Neural progenitor cell (in vitro differentiated cells): ENCODE results near the gene SLC25A42. TPM values are rescaled to one million over a fixed set of nuclear protein-coding genes. Genes with fewer than 3 reads are reported as not detected.

Experiments used
- DNase-seq: peaks from one replicate; pipeline ENCODE4 v3.0.0-alpha.2; 2016; ENCODE audit warnings: low spot score
- H2AFZ ChIP-seq: fragments of 200-600 bp; sonication (generic); replicated peaks from 2 replicates; pipeline ENCODE4 v1.6.1; 2016; ENCODE audit warnings: antibody characterized with exemption
- H3F3A ChIP-seq: fragments of 200-600 bp; sonication (generic); 2 replicates; pipeline ENCODE4 v1.6.1; 2016; ENCODE audit warnings: antibody characterized with exemption, low read depth
- H3K27ac ChIP-seq: fragments of 200-600 bp; sonication (generic); 2 replicates; pipeline ENCODE4 v1.5.1; 2016; ENCODE audit warnings: mild to moderate bottlenecking
- H3K27me3 ChIP-seq: fragments of 200-600 bp; sonication (generic); 2 replicates; pipeline ENCODE4 v1.6.1; 2016; ENCODE audit warnings: mild to moderate bottlenecking, moderate library complexity
- H3K36me3 ChIP-seq: fragments of 200-600 bp; sonication (generic); 2 replicates; pipeline ENCODE4 v1.5.1; 2016
- H3K4me1 ChIP-seq: fragments of 200-600 bp; sonication (generic); 2 replicates; pipeline ENCODE4 v1.6.1; 2016; ENCODE audit warnings: mixed run types
- H3K4me2 ChIP-seq: fragments of 200-600 bp; sonication (generic); 2 replicates; pipeline ENCODE4 v1.6.1; 2016
- H3K4me3 ChIP-seq: fragments of 200-600 bp; sonication (generic); 2 replicates; pipeline ENCODE4 v1.5.1; 2016
- H3K79me2 ChIP-seq: fragments of 200-600 bp; sonication (generic); 2 replicates; pipeline ENCODE4 v1.6.1; 2016; ENCODE audit warnings: low read depth
- H3K9ac ChIP-seq: fragments of 200-600 bp; sonication (generic); 2 replicates; pipeline ENCODE4 v1.6.1; 2016
- H3K9me3 ChIP-seq: fragments of 200-600 bp; sonication (generic); 2 replicates; pipeline ENCODE4 v1.5.1; 2016; ENCODE audit warnings: low read depth
- H4K20me1 ChIP-seq: fragments of 200-600 bp; sonication (generic); 2 replicates; pipeline ENCODE4 v1.6.1; 2016; ENCODE audit warnings: low read depth
- H3K27ac Mint-ChIP-seq: 3 replicates; pipeline ENCODE4 v1.8.0; 2021; ENCODE audit warnings: mixed read lengths
- H3K27me3 Mint-ChIP-seq: 2 replicates; pipeline ENCODE4 v1.8.0; 2022; ENCODE audit warnings: low read depth, mild to moderate bottlenecking, inconsistent platforms, moderate library complexity, mixed read lengths; ENCODE audit not compliant: insufficient read depth
- H3K36me3 Mint-ChIP-seq: 3 replicates; pipeline ENCODE4 v1.8.0; 2021; ENCODE audit warnings: mixed read lengths
- H3K4me1 Mint-ChIP-seq: 3 replicates; pipeline ENCODE4 v1.8.0; 2021; ENCODE audit warnings: mixed read lengths
- H3K4me3 Mint-ChIP-seq: 3 replicates; pipeline ENCODE4 v1.8.0; 2021; ENCODE audit warnings: mild to moderate bottlenecking, moderate library complexity, mixed read lengths
- H3K9me3 Mint-ChIP-seq: 3 replicates; pipeline ENCODE4 v1.8.0; 2020; ENCODE audit warnings: mixed read lengths
- EZH2 ChIP-seq: fragments of 200-600 bp; sonication (generic); IDR thresholded peaks from 2 replicates; pipeline ENCODE4 v1.6.1; 2017; ENCODE audit warnings: antibody characterized with exemption, mild to moderate bottlenecking, moderate library complexity
- EZH2phosphoT487 ChIP-seq: fragments of 200-600 bp; sonication (generic); IDR thresholded peaks from 2 replicates; pipeline ENCODE4 v1.6.1; 2017; ENCODE audit warnings: antibody characterized with exemption
- total RNA-seq: library from RNA; depleted of rRNA; stranded (reverse); fragments of >200 nt; gene quantifications from 2 replicates; pipeline ENCODE4 v1.2.3, GENCODE V29; 2015; ENCODE audit warnings: low replicate concordance
- TF ChIP-seq, protein P1 (sequence below): fragments of 200-600 bp; sonication (generic); IDR thresholded peaks from 2 replicates; pipeline ENCODE4 v1.5.1; 2017; ENCODE audit warnings: antibody characterized with exemption, mild to moderate bottlenecking

Gene SLC25A42
- total RNA-seq, 1 donor from 2014 or later, result 4.0 TPM

DNA sequence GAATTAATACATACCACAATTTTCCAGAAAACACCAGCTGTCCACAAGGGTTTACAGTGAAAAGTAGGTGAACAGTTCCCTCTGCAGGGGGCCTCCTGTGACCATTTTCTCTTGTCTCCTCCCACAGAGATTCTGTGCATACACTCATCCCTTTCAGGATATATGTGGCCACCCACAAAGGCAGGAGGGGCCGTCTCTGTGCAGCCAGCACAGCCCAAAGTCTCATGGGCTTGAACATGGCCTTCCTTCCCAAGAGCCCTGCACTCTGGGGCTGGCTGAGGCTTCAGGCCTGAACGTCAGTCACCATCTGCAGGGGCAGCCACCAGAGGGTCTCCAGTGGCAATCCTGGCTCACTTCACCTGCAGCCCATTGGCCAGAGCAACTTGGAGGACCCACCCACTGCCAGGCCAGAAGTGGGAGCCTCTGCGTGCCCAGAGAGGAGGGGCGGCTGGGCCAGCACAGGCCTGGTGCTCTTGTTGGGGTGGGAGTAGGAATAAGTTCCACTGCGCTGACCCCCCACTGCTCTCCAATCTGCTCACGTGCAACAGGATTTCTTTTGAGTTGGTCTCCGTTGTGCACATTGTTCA lies 49.3 kb downstream of the SLC25A42 start:
- Histone ChIP-seq H4K20me1 (no peaks in the 10 kb centered on the region), H3K4me2 (no peak overlapping the region), H2AFZ (no peak overlapping the region), H3K4me3 (no peak overlapping the region), H3K9me3 (no peaks in the 10 kb centered on the region), H3K27me3 (peaks cover 12% of the 10 kb centered on the region), H3K9ac (no peak overlapping the region), H3F3A (peaks cover 13% of the 10 kb centered on the region), H3K79me2 (no peaks in the 10 kb centered on the region), H3K27ac (no peak overlapping the region), H3K36me3 (no peaks in the 10 kb centered on the region), H3K4me1 (peaks cover 8% of the 10 kb centered on the region)
- peaks cover 21% of the 10 kb centered on the region for H3K4me1 Mint-ChIP-seq
- no peak overlapping the region for H3K4me3 Mint-ChIP-seq
- peaks cover 9% of the 10 kb centered on the region for H3K27me3 Mint-ChIP-seq
- no peaks in the 10 kb centered on the region for H3K9me3 Mint-ChIP-seq
- peak; percentile 64 for DNase-seq
- H3K27ac Mint-ChIP-seq, result peak overlapping the region; percentile 90
- peaks cover 3% of the 10 kb centered on the region for H3K36me3 Mint-ChIP-seq
- no peak for TF ChIP-seq EZH2
- TF ChIP-seq, protein P1, sequence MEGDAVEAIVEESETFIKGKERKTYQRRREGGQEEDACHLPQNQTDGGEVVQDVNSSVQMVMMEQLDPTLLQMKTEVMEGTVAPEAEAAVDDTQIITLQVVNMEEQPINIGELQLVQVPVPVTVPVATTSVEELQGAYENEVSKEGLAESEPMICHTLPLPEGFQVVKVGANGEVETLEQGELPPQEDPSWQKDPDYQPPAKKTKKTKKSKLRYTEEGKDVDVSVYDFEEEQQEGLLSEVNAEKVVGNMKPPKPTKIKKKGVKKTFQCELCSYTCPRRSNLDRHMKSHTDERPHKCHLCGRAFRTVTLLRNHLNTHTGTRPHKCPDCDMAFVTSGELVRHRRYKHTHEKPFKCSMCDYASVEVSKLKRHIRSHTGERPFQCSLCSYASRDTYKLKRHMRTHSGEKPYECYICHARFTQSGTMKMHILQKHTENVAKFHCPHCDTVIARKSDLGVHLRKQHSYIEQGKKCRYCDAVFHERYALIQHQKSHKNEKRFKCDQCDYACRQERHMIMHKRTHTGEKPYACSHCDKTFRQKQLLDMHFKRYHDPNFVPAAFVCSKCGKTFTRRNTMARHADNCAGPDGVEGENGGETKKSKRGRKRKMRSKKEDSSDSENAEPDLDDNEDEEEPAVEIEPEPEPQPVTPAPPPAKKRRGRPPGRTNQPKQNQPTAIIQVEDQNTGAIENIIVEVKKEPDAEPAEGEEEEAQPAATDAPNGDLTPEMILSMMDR, result no peak
- no peak for TF ChIP-seq EZH2phosphoT487

DNA sequence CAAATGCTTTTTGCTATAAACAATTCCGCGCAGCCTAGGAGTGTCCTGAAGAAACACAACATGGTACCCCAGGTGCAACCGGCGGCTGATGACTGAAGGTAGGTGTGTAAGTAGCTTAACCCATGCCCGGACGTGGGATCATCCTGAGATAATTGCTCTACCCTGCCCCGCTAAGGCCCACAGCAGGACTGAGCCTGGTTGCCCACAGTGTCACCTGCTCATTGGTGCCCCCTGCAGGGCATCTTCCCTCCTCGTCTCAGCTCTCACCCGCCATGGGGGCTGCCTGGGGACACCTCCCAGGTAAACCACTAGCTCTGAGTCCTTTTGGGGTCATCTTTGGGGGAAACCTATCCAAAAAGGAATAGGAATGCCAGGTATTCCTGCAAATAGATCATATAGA lies 52.2 kb downstream of the SLC25A42 start:
- Histone ChIP-seq H3K9ac (no peak overlapping the region), H3K4me3 (no peak overlapping the region), H3K4me2 (no peak overlapping the region), H3K27ac (no peak overlapping the region), H3F3A (peaks cover 20% of the 10 kb centered on the region), H2AFZ (no peak overlapping the region), H3K4me1 (peaks cover 13% of the 10 kb centered on the region), H3K9me3 (no peaks in the 10 kb centered on the region), H3K79me2 (no peaks in the 10 kb centered on the region), H3K36me3 (no peaks in the 10 kb centered on the region), H3K27me3 (peaks cover 3% of the 10 kb centered on the region), H4K20me1 (no peaks in the 10 kb centered on the region)
- peak; percentile 72 for DNase-seq
- no peaks in the 10 kb centered on the region for H3K9me3 Mint-ChIP-seq
- TF ChIP-seq EZH2, result no peak
- TF ChIP-seq, protein P1, result peak; percentile 63
- no peak overlapping the region for H3K4me3 Mint-ChIP-seq
- H3K36me3 Mint-ChIP-seq, result peaks cover 6% of the 10 kb centered on the region
- peaks cover 10% of the 10 kb centered on the region for H3K27me3 Mint-ChIP-seq
- H3K4me1 Mint-ChIP-seq, result peaks cover 19% of the 10 kb centered on the region
- H3K27ac Mint-ChIP-seq, result no peak overlapping the region

DNA sequence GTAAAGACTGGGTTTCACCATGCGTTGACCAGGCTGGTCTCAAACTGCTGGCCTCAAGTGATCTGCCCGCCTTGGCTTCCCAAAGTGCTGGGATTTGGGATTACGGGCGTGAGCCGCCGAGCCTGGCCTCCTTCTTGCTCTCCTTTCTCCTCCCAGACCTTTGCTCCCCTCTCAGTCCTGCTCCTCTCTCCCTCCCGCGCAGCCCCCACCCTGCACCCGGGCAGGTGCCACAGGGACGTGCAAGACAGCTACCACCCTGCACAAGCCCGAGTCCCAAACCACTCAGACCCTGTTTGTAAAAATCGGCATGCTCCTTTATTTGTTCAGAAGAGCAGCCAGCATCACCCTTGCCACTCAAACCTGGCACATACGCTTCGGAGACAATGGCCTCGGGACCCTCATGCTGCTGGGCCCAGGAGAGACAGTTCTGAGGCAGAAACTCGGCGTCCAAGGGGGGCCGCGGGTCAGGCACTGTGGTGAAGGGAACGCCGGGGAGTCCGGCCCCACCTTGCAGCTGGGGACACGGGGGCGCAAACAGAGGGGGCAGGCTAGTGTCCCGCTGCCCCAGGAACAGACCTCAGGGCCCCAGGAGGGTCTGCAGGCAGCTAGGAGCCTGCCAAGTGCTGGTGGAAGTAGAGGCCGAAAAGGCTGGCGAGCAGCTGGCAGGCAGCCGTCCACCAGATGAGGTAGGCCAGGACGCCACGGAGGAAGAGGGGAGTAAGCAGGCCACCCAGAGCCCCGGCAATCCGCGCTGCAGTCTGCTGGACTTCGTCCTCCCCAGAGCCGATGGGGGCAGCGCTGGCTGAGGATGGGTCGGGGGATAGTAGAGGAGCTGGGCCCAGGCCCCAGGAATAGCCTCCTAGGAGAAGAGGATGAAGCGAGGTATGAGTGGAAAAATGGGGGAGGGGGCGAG lies 55.8 kb downstream of the SLC25A42 start:
- H3K27me3 ChIP-seq, result no peaks in the 10 kb centered on the region
- no peak overlapping the region for H3K9ac ChIP-seq
- Mint-ChIP-seq H3K9me3 (peaks cover 9% of the 10 kb centered on the region), H3K27me3 (peaks cover 4% of the 10 kb centered on the region), H3K27ac (no peak overlapping the region), H3K4me1 (no peaks in the 10 kb centered on the region), H3K36me3 (peaks cover 23% of the 10 kb centered on the region), H3K4me3 (peak overlapping the region; percentile 30)
- H2AFZ ChIP-seq, result no peak overlapping the region
- peaks cover 7% of the 10 kb centered on the region for H3F3A ChIP-seq
- no peak overlapping the region for H3K4me2 ChIP-seq
- H3K9me3 ChIP-seq, result no peaks in the 10 kb centered on the region
- H3K36me3 ChIP-seq, result peaks cover 5% of the 10 kb centered on the region
- no peak overlapping the region for H3K4me3 ChIP-seq
- H3K4me1 ChIP-seq, result peaks cover 5% of the 10 kb centered on the region
- TF ChIP-seq EZH2 (no peak), EZH2phosphoT487 (no peak)
- TF ChIP-seq, protein P1, result no peak
- DNase-seq, result no peak
- H3K79me2 ChIP-seq, result no peaks in the 10 kb centered on the region
- H3K27ac ChIP-seq, result no peak overlapping the region
- H4K20me1 ChIP-seq, result no peaks in the 10 kb centered on the region
